Measurements from ENCODE around the gene WFIKKN2. TPM values are rescaled to one million over a fixed set of nuclear protein-coding genes. Genes with fewer than 3 reads are reported as not detected.

The WFIKKN2 gene
- total and polyA plus RNA-seq, 10 of the 15 experiments (the other 5 are each of a cell fraction or from before 2014, with no cell fraction given), result 0.06 TPM; not detected in 9

DNA sequence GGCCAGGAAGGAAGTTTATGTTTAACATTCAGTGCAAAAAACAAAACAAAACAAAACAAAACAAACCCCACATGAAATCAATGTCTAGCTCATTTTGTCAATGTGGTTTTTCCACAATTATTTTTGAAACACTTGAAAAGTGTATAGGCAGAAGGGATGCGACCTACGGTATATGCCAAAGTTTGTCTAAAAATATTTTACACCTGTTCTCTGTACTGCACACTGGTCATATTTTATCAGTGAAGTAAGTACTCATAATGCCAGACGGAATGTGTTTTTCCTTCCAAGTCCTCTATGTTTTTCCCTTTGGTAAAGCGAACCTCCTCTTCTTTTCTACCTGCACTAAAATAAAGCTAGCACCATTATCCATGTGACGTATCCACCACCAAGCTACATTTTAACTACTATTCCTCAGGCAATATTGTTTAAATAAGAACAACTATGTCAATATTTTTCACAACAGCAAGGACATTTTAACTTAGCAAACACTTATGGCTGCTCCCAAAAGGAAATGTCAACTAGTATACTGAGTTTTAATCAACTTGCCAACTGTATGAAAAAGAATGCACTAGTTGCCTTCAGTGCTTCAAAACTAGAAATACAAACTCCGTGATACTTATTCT is 20.4 kb downstream of the WFIKKN2 start:
- intact Hi-C loops (cut with micrococcal nuclease; ENCODE audit: unreplicated experiment) (no loop called here), in situ Hi-C loops (cut with MboI) (no loop called here)
- peaks cover 3% of the 10 kb centered on the region; the same call in 1 of the 2 replicates for H3K4me1 ChIP-seq (ENCODE audit: control insufficient read depth, insufficient read depth, low read length)
- no peak overlapping the region for H3K27ac ChIP-seq (ENCODE audit: control insufficient read depth, insufficient read depth)
- ATAC-seq (no peak), FAIRE-seq (no peak), DNase-seq (ENCODE audit: low read depth, low spot score) (no peak)
- CTCF ChIA-PET, result interaction anchor here (0.6 to 11.0 kb wide), 7 partner anchors 8 to 122 kb away, joined by 3 to 309 read pairs (median 3); partner anchors contain the start of gene TOB1
- 34% methylated on average over 6 of the region's 6 CpGs for WGBS (ENCODE audit: insufficient coverage, insufficient replicate concordance, low lambda C conversion rate, missing lambda C conversion rate)
- RAD21 ChIA-PET (ENCODE audit: unreplicated experiment), result interaction anchor here (0.6 to 1.7 kb wide), 6 partner anchors 10 to 107 kb away, joined by 3 to 8 read pairs (median 3); partner anchors contain the start of gene TOB1
- H3K27me3 ChIP-seq (replicated peaks in 1 of 2; ENCODE audit: control insufficient read depth in 2 of 2, insufficient read depth in 2 of 2, low read length in 1 of 2), result no peaks in the 10 kb centered on the region; a peak in 1 of 4 replicates
- no peak overlapping the region for H3K4me3 ChIP-seq
- POLR2A ChIA-PET, result interaction anchor here (0.7 to 1.0 kb wide), 3 partner anchors 8 to 101 kb away, joined by 3 to 8 read pairs (median 4); no protein-coding TSS in a partner anchor
- no peak overlapping the region for H3K9ac ChIP-seq (ENCODE audit: control insufficient read depth, insufficient read depth, low read length)
- no peak overlapping the region for H2AFZ ChIP-seq (ENCODE audit: control insufficient read depth, low read depth, low read length)
- H3K79me2 ChIP-seq (ENCODE audit: control insufficient read depth, insufficient read depth, low read length), result no peaks in the 10 kb centered on the region
- no TSS peak for BruUV-seq (replicated peaks)
- TF ChIP-seq, protein P1, sequence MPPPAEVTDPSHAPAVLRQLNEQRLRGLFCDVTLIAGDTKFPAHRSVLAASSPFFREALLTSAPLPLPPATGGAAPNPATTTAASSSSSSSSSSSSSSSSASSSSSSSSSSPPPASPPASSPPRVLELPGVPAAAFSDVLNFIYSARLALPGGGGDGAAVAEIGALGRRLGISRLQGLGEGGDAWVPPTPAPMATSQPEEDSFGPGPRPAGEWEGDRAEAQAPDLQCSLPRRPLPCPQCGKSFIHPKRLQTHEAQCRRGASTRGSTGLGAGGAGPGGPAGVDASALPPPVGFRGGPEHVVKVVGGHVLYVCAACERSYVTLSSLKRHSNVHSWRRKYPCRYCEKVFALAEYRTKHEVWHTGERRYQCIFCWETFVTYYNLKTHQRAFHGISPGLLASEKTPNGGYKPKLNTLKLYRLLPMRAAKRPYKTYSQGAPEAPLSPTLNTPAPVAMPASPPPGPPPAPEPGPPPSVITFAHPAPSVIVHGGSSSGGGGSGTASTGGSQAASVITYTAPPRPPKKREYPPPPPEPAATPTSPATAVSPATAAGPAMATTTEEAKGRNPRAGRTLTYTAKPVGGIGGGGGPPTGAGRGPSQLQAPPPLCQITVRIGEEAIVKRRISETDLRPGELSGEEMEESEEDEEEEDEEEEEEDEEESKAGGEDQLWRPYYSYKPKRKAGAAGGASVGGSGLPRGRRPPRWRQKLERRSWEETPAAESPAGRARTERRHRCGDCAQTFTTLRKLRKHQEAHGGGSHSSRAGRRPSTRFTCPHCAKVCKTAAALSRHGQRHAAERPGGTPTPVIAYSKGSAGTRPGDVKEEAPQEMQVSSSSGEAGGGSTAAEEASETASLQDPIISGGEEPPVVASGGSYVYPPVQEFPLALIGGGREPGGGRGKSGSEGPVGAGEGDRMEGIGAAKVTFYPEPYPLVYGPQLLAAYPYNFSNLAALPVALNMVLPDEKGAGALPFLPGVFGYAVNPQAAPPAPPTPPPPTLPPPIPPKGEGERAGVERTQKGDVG (CRISPR knock-in tag; IDR thresholded peaks at IDR 0.05), result no peak
- TF ChIP-seq SUPT20H (IDR thresholded peaks at IDR 0.05; ENCODE audit: borderline replicate concordance, control insufficient read depth, low read depth, low read length), result no peak
- TF ChIP-seq NR2F1 (conservative IDR thresholded peaks at IDR 0.05), result no peak
- no peak for TF ChIP-seq BACH1 (IDR thresholded peaks at IDR 0.05; ENCODE audit: borderline replicate concordance)
- TF ChIP-seq, protein P2, sequence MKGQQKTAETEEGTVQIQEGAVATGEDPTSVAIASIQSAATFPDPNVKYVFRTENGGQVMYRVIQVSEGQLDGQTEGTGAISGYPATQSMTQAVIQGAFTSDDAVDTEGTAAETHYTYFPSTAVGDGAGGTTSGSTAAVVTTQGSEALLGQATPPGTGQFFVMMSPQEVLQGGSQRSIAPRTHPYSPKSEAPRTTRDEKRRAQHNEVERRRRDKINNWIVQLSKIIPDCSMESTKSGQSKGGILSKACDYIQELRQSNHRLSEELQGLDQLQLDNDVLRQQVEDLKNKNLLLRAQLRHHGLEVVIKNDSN (IDR thresholded peaks at IDR 0.05; ENCODE audit: borderline replicate concordance, extremely low read length, insufficient read depth, low read depth, low read length), result no peak
- SMC1A ChIA-PET (ENCODE audit: uncharacterized antibody, unreplicated experiment), result interaction anchor here (0.6 to 1.8 kb wide), 12 partner anchors 8 to 122 kb away, joined by 3 to 7 read pairs (median 3); partner anchors contain the start of gene TOB1
- H3K4me2 ChIP-seq (ENCODE audit: control insufficient read depth, insufficient read depth), result no peak overlapping the region
- no peaks in the 10 kb centered on the region for H4K20me1 ChIP-seq (ENCODE audit: control insufficient read depth, insufficient read depth)
- no peaks in the 10 kb centered on the region for H3K36me3 ChIP-seq (ENCODE audit: control insufficient read depth in 2 of 2, insufficient read depth in 2 of 2, low read length in 1 of 2)
- H3K9me3 ChIP-seq (replicated peaks; ENCODE audit: control insufficient read depth, insufficient read depth, low read length), result no peaks in the 10 kb centered on the region

Measured in GM12878 (cell line).